Mesendoderm (in vitro differentiated cells): Measurements from ENCODE around the gene EHD3.
A peak's percentile ranks its signal among the peaks of the same experiment; 100 is the strongest.

Experiments used
- DNase-seq: peaks from one replicate; pipeline ENCODE4 v3.0.0; 2013
- H2AK5ac ChIP-seq: 2 replicates; pipeline ENCODE4 v1.6.1; 2013; ENCODE audit warnings: low read length, inconsistent platforms
- H2BK120ac ChIP-seq: 2 replicates; pipeline ENCODE4 v1.6.1; 2013; ENCODE audit warnings: low read depth, mild to moderate bottlenecking, low read length, moderate library complexity, mixed read lengths
- H2BK15ac ChIP-seq: replicated peaks from 2 replicates; pipeline ENCODE4 v1.6.1; 2013; ENCODE audit warnings: low read depth, mild to moderate bottlenecking, moderate library complexity
- H2BK5ac ChIP-seq: 2 replicates; pipeline ENCODE4 v1.6.1; 2013; ENCODE audit warnings: low read length, inconsistent platforms
- H3K18ac ChIP-seq: 2 replicates; pipeline ENCODE4 v1.6.1; 2013; ENCODE audit warnings: mild to moderate bottlenecking, low read length, mixed read lengths
- H3K23ac ChIP-seq: one replicate; pipeline ENCODE4 v1.6.1; 2013; ENCODE audit warnings: low read length
- H3K27ac ChIP-seq: 2 replicates; pipeline ENCODE4 v1.5.1; 2013; ENCODE audit warnings: low read depth, mild to moderate bottlenecking, inconsistent platforms, low read length, moderate library complexity
- H3K27me3 ChIP-seq: 2 replicates; pipeline ENCODE4 v1.6.1; 2013; ENCODE audit warnings: low read length, control low read depth, mild to moderate bottlenecking, inconsistent platforms; ENCODE audit not compliant: insufficient read depth, poor library complexity
- H3K36me3 ChIP-seq: 2 replicates; pipeline ENCODE4 v1.6.1; 2013; ENCODE audit warnings: low read length, inconsistent platforms; ENCODE audit not compliant: control insufficient read depth, insufficient read depth
- H3K4ac ChIP-seq: one replicate; pipeline ENCODE4 v1.6.1; 2013; ENCODE audit warnings: low read depth, mild to moderate bottlenecking, low read length, moderate library complexity
- H3K4me1 ChIP-seq: 2 replicates; pipeline ENCODE4 v1.6.1; 2013; ENCODE audit warnings: low read depth, low read length, inconsistent platforms; ENCODE audit not compliant: control insufficient read depth
- H3K4me2 ChIP-seq: 2 replicates; pipeline ENCODE4 v1.6.1; 2013; ENCODE audit warnings: low read length
- H3K4me3 ChIP-seq: 2 replicates; pipeline ENCODE4 v1.5.1; 2013; ENCODE audit warnings: mild to moderate bottlenecking, low read length
- H3K56ac ChIP-seq: one replicate; pipeline ENCODE4 v1.6.1; 2013; ENCODE audit warnings: low read length
- H3K79me1 ChIP-seq: 2 replicates; pipeline ENCODE4 v1.6.1; 2013; ENCODE audit warnings: low read length, inconsistent platforms
- H3K79me2 ChIP-seq: 2 replicates; pipeline ENCODE4 v1.6.1; 2013; ENCODE audit warnings: mild to moderate bottlenecking, low read length; ENCODE audit not compliant: control insufficient read depth, insufficient read depth
- H3K9ac ChIP-seq: 2 replicates; pipeline ENCODE4 v1.6.1; 2013; ENCODE audit warnings: low read length, inconsistent platforms
- H4K5ac ChIP-seq: one replicate; pipeline ENCODE4 v1.6.1; 2013; ENCODE audit warnings: low read length
- H4K8ac ChIP-seq: one replicate; pipeline ENCODE4 v1.6.1; 2013; ENCODE audit warnings: low read depth, mild to moderate bottlenecking, control low read depth, low read length, moderate library complexity
- WGBS: extraction: QIAGEN DNeasy Blood & Tissue Kit; methylation state at CpG from one replicate; pipeline ENCODE4 v1.1.7; 2013; ENCODE audit warnings: low lambda C conversion rate, missing lambda C conversion rate; ENCODE audit not compliant: insufficient coverage; ENCODE audit errors: extremely low coverage; 5-methylcytosine and 5-hydroxymethylcytosine counted together

Gene EHD3

DNA sequence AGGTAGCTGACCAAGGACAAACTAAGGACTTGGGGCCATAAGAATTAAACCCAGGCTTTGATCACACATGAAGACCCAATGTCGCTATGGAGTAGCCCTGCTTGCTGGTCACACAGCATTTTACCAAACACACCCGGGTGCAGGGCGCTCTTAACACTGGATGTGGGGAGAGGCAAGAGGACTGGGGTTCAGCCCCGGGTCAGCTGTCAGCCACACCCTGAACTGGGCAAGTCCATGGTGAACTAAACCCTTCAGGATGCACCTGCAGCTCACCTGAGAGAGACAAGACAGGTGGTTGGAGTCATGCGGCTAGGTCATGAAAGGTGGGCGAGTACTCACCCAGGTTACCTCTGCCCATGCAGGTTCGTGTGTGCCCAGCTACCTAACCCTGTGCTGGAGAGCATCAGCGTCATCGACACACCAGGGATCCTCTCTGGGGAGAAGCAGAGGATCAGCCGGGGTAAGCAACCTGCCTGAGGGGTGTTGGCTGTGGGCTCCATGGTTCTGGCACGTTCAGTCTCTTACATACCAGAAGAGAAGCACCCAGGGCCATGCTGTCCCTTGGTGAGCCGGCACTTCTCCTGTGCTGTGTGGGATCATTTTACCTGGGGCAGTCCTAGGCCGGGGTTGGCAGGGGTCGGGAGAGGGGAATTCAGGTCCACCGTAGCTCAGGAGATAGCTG lies 15.2 kb downstream of the EHD3 start:
- Histone ChIP-seq H3K56ac (no peak overlapping the region), H2BK15ac (no peak overlapping the region), H2AK5ac (no peak overlapping the region), H4K8ac (no peak overlapping the region), H3K4ac (no peak overlapping the region), H3K23ac (no peak overlapping the region), H3K4me2 (no peak overlapping the region), H3K18ac (no peak overlapping the region), H2BK120ac (no peak overlapping the region), H3K4me1 (no peaks in the 10 kb centered on the region), H3K4me3 (no peak overlapping the region), H3K27me3 (no peaks in the 10 kb centered on the region), H3K27ac (no peak overlapping the region), H3K9ac (no peak overlapping the region), H3K79me1 (no peaks in the 10 kb centered on the region), H4K5ac (no peak overlapping the region), H3K36me3 (peaks cover 5% of the 10 kb centered on the region), H2BK5ac (no peak overlapping the region), H3K79me2 (no peaks in the 10 kb centered on the region)
- no CpG with 5 or more reads among the region's 15 CpGs for WGBS
- DNase-seq: no peak

DNA sequence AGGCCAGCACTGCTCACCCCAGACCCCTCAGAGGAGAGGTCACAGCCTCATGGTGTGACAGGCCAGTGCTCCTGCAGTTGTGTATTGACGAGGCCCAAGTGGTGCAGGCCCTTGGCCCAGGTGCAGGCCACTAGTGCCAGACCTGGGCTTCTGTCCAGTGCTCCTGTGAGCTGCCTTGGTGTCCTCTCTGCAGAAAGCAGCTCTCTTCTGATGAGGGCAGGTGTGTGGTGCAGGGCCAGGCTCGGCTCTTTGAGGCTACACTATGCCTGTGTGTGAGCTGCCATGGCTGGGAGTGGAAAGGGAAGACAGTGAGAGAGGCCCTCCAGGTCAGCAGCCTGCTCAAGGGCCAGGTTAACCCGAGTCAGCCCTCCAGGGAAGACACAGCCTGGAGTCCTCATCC lies 17.1 kb downstream of the EHD3 start:
- Histone ChIP-seq H3K4me3 (no peak overlapping the region), H3K56ac (no peak overlapping the region), H2AK5ac (no peak overlapping the region), H2BK5ac (no peak overlapping the region), H3K18ac (no peak overlapping the region), H2BK120ac (no peak overlapping the region), H3K4me2 (no peak overlapping the region), H4K8ac (no peak overlapping the region), H3K23ac (peak overlapping the region; percentile 45), H3K36me3 (peaks cover 5% of the 10 kb centered on the region), H4K5ac (no peak overlapping the region), H3K4ac (no peak overlapping the region), H3K27ac (no peak overlapping the region), H3K4me1 (no peaks in the 10 kb centered on the region), H3K9ac (no peak overlapping the region), H3K27me3 (no peaks in the 10 kb centered on the region), H3K79me2 (no peaks in the 10 kb centered on the region), H3K79me1 (no peaks in the 10 kb centered on the region), H2BK15ac (no peak overlapping the region)
- DNase-seq: no peak
- no CpG with 5 or more reads among the region's 3 CpGs for WGBS

DNA sequence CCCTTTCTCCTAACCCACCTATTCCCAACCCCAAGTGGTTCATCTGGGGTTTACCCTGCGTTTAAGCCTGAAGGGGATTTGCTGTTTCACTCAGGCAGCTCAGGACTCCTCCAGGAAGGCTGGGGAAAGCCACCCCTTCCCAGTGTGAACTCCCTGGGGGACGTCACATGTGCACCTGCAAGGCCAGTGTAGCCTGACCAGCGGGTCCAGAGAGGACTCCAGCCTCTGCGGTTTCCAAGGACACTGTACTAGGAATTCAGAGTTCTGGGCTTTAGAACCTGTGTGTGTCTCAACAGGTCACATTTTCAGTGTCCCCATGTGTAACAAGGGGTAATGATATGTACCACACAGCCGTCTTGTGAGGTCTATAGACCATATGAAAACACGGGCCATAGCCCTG lies 17.9 kb downstream of the EHD3 start:
- Histone ChIP-seq H3K36me3 (peaks cover 5% of the 10 kb centered on the region), H2AK5ac (no peak overlapping the region), H2BK5ac (no peak overlapping the region), H2BK15ac (no peak overlapping the region), H3K4me1 (no peaks in the 10 kb centered on the region), H3K27me3 (no peaks in the 10 kb centered on the region), H3K4me2 (no peak overlapping the region), H3K23ac (no peak overlapping the region), H3K56ac (no peak overlapping the region), H3K4ac (no peak overlapping the region), H4K8ac (no peak overlapping the region), H3K9ac (no peak overlapping the region), H3K18ac (no peak overlapping the region), H4K5ac (no peak overlapping the region), H3K79me1 (no peaks in the 10 kb centered on the region), H3K27ac (no peak overlapping the region), H3K79me2 (no peaks in the 10 kb centered on the region), H3K4me3 (no peak overlapping the region), H2BK120ac (no peak overlapping the region)
- no peak for DNase-seq
- no CpG with 5 or more reads among the region's 6 CpGs for WGBS

DNA sequence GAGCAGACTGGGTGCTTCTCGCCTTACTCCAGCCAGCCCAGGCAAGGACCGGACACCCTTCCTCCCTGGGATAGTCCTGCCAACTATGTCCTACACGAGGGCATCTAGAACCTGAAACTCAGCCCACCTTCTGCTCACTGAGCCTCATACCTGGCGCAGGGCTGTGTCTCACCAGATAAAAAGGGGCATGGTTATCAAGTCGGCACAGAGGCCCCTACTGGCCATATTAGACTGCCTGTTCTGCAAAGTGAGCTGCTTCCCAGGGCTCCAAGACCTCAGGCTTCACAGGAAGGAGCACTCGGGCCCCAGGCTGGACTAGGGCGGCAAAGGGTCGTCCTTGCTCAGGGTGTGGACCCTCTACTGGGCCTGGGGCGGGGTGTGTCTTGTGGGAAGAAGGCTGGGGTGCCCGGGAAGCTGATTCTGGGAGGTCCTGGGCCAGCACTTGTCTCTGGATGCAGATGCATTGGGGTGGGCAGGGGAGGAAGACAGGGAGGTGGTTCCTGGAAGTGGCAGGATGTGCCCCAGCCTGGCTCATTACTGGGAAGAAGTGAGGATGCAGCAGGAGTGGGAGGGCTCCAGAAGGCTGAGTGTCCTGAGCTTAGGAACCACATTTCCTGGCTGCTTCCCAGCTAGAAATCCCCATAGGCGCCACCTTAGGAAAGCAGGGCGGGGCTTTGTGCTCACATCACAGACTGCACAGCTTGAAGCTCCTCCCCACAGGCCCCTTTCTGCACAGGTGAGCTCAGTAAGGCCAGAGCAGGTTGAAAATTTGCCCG lies 19.6 kb downstream of the EHD3 start:
- WGBS: no CpG with 5 or more reads among the region's 13 CpGs
- Histone ChIP-seq H2BK120ac (no peak overlapping the region), H3K79me1 (no peaks in the 10 kb centered on the region)

DNA sequence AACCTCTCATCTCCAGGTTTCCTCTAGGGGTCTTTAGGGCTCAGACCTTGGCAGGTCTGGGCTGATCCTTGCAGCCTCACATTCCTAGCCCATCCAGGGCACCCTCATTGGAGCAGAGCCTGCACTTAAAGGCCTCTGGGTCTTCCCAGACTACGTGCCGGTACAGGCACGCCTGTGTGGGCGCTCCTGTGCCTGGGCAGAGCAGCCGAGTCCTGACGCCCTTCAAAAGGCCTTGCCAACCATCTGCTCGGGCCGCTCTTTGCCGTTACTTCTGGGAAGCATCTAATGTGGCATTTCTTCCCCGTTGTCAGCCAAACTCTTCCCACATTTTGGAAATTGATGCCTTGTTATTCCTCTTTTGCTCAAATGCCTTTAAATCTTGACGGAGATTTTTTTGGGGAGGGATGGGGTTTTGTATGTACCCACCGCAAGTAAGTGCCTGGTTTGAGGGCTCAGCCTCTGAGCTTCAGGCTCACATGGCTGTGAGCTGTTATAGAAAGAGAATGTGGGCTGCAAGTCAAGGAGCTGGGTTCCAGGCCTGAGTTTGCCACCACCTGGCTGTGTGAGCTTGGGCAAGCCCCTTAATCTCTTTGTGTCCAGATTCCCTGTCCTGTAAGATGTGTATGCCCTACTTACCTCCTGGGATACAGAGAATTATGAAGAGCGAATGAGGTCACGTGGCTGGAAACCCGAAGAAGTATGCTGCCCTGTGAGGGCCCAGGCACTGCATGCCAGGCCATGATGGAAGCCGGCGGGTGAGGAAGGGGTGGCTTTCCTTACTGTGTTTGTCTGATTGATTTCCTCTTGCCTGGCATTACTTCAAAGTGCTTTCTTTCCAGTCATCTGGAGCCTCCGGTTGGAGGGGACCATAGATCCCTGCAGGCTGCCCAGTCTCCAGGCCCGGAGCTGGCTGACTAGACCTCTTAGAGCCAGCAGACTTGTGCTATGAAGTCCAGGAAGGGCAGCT lies 20.6 kb downstream of the EHD3 start:
- DNase-seq: no peak
- H3K4me1 ChIP-seq: no peaks in the 10 kb centered on the region
- no peaks in the 10 kb centered on the region for H3K79me1 ChIP-seq
- H3K27ac ChIP-seq: no peak overlapping the region
- H2BK120ac ChIP-seq: no peak overlapping the region
- no peak overlapping the region for H3K4me3 ChIP-seq
- no peak overlapping the region for H3K4me2 ChIP-seq
- H3K36me3 ChIP-seq: peaks cover 4% of the 10 kb centered on the region
- H4K8ac ChIP-seq: no peak overlapping the region
- no peak overlapping the region for H4K5ac ChIP-seq
- no peak overlapping the region for H3K9ac ChIP-seq
- H3K23ac ChIP-seq: no peak overlapping the region
- WGBS: no CpG with 5 or more reads among the region's 19 CpGs
- no peak overlapping the region for H3K18ac ChIP-seq
- H3K79me2 ChIP-seq: no peaks in the 10 kb centered on the region
- H2BK5ac ChIP-seq: no peak overlapping the region
- H2AK5ac ChIP-seq: no peak overlapping the region
- no peak overlapping the region for H3K56ac ChIP-seq
- H2BK15ac ChIP-seq: no peak overlapping the region
- no peak overlapping the region for H3K4ac ChIP-seq
- no peaks in the 10 kb centered on the region for H3K27me3 ChIP-seq

More for the DNA sequence above, 19.6 kb downstream of the EHD3 start:
- Histone ChIP-seq H4K8ac (no peak overlapping the region), H3K56ac (no peak overlapping the region), H2BK5ac (no peak overlapping the region), H3K79me2 (no peaks in the 10 kb centered on the region), H3K18ac (no peak overlapping the region), H3K27ac (no peak overlapping the region), H3K36me3 (peaks cover 5% of the 10 kb centered on the region), H3K4me1 (no peaks in the 10 kb centered on the region), H3K9ac (no peak overlapping the region), H3K23ac (no peak overlapping the region), H2AK5ac (no peak overlapping the region), H3K27me3 (no peaks in the 10 kb centered on the region), H4K5ac (no peak overlapping the region), H3K4ac (no peak overlapping the region), H3K4me3 (no peak overlapping the region), H3K4me2 (no peak overlapping the region), H2BK15ac (no peak overlapping the region)
- peak; percentile 39 for DNase-seq
